Calu3 (cell line): ENCODE measurements around the gene MOSPD3. TPM values are rescaled to one million over a fixed set of nuclear protein-coding genes. Genes with fewer than 3 reads are reported as not detected.
"Not testable (repeated sequence)": the region's sequence is repeated elsewhere in the genome, so short reads cannot be mapped to it uniquely, and the experiment has no call there.

ENCODE experiments used
- Bru-seq: library from RNA; stranded (reverse); fragments of 400-500 nt; gene quantifications from one replicate; lab custom pipeline; 2021; lab: Mats Ljungman, UMichigan
- BruChase-seq, 2 experiments: library from RNA; stranded (reverse); fragments of 400-500 nt; gene quantifications; one replicate each; lab custom pipeline; 2021; lab: Mats Ljungman, UMichigan
- BruUV-seq: library from RNA; stranded (reverse); fragments of 400-500 nt; replicated peaks from 2 replicates; lab custom pipeline; 2021; lab: Mats Ljungman, UMichigan
- CTCF ChIA-PET: fragments of 300-600 bp; sonication (Branson Sonifier 250); formaldehyde crosslinking; loops from one replicate; lab custom pipeline; 2022; ENCODE audit warnings: antibody characterized with exemption; lab: Charles Lee
- DNase-seq: peaks from one replicate; pipeline ENCODE4 v3.0.0; 2022
- H3K27ac Mint-ChIP-seq: one replicate; pipeline ENCODE4 v1.8.0; 2022; ENCODE audit warnings: mixed read lengths; ENCODE audit not compliant: unreplicated experiment
- H3K27me3 Mint-ChIP-seq: one replicate; pipeline ENCODE4 v1.8.0; 2022; ENCODE audit warnings: mixed read lengths; ENCODE audit not compliant: unreplicated experiment
- H3K36me3 Mint-ChIP-seq: one replicate; pipeline ENCODE4 v1.8.0; 2022; ENCODE audit warnings: mild to moderate bottlenecking, moderate library complexity, mixed read lengths; ENCODE audit not compliant: insufficient read depth, unreplicated experiment
- H3K4me1 Mint-ChIP-seq: one replicate; pipeline ENCODE4 v1.8.0; 2022; ENCODE audit warnings: mild to moderate bottlenecking, low read depth, mixed read lengths; ENCODE audit not compliant: unreplicated experiment
- H3K4me3 Mint-ChIP-seq: one replicate; pipeline ENCODE4 v1.8.0; 2022; ENCODE audit warnings: mild to moderate bottlenecking, low read depth, moderate library complexity, mixed read lengths; ENCODE audit not compliant: unreplicated experiment
- H3K9me3 Mint-ChIP-seq: one replicate; pipeline ENCODE4 v1.8.0; 2022; ENCODE audit warnings: low read depth, mixed read lengths; ENCODE audit not compliant: unreplicated experiment
- CTCF ChIP-seq: fragments of 200-600 bp; IDR thresholded peaks from one replicate; pipeline ENCODE4 v1.8.0; 2022; ENCODE audit warnings: antibody characterized with exemption; ENCODE audit not compliant: unreplicated experiment
- intact Hi-C: fragments of 100-400 bp; cut with micrococcal nuclease; formaldehyde crosslinking; loops from one replicate; pipeline ENCODE4 v1.10.0; 2022; ENCODE audit not compliant: unreplicated experiment
- long read RNA-seq: library from polyadenylated mRNA; stranded (forward); transcript quantifications from one replicate; pipeline ENCODE4 v2.0.0, GENCODE V29; 2022
- total RNA-seq: library from RNA; stranded (reverse); gene quantifications from 2 replicates; pipeline ENCODE4 v1.2.3, GENCODE V29; 2022

The MOSPD3 gene
- total RNA-seq, result 11.7 and 14.6 TPM in 2 replicates
- Bru-seq, nascent RNA, result percentile 37 among the genes with signal in this experiment
- BruChase-seq, experiment 1, labeled RNA remaining after a 6-hour chase, result percentile 62 among the genes with signal in this experiment
- percentile 49 among the genes with signal in this experiment for BruChase-seq, experiment 2, labeled RNA remaining after a 2-hour chase
- long read RNA-seq, transcript MOSPD3-203 (5 exons, 1,191 nt), result major isoform, 23 of 36 reads
- long read RNA-seq, transcript MOSPD3-201 (6 exons, 1,053 nt), result minor isoform, 7 of 36 reads
- long read RNA-seq, partial matches to known transcripts, result 1 of 36 reads
- long read RNA-seq, other reads (novel, unspliced or antisense), result 3 of 36 reads

GRCh38 chr7:100611983-100612729 is at the start of gene MOSPD3:
Gene MOSPD3, plus strand, starts transcription at chr7:100612540. Its CDS starts 252 bp downstream, at chr7:100612792.
- TF ChIP-seq CTCF, result no peak
- no peaks in the 10 kb centered on the region for H3K4me1 Mint-ChIP-seq
- peak; percentile 96 for DNase-seq
- H3K36me3 Mint-ChIP-seq, result peaks cover 24% of the 10 kb centered on the region
- intact Hi-C loops, result no loop called here
- H3K27ac Mint-ChIP-seq, result peak within 1 kb of the TSS; percentile 97
- H3K4me3 Mint-ChIP-seq, result peak within 1 kb of the TSS; percentile 97
- CTCF ChIA-PET, result interaction anchor here (0.5 to 1.6 kb wide), 6 partner anchors 11 to 93 kb away, joined by 3 to 7 read pairs (median 4); no protein-coding TSS in a partner anchor
- no TSS peak for BruUV-seq
- H3K9me3 Mint-ChIP-seq, result no peaks in the 10 kb centered on the region
- H3K27me3 Mint-ChIP-seq, result no peaks in the 10 kb centered on the region

- CTCF ChIA-PET, result no interaction called here
- no peak overlapping the region for H3K27ac Mint-ChIP-seq
- TF ChIP-seq CTCF, result no peak
- no TSS peak for BruUV-seq
- no peak for DNase-seq
- no peaks in the 10 kb centered on the region for H3K9me3 Mint-ChIP-seq
- peaks cover 10% of the 10 kb centered on the region for H3K4me1 Mint-ChIP-seq
- no peak overlapping the region for H3K4me3 Mint-ChIP-seq
- H3K27me3 Mint-ChIP-seq, result no peaks in the 10 kb centered on the region
- intact Hi-C loops, result no loop called here
- H3K36me3 Mint-ChIP-seq, result peaks cover 50% of the 10 kb centered on the region
These were observed 49.2 kb upstream of the MOSPD3 start for GRCh38 chr7:100563100-100563564.

- peaks cover 16% of the 10 kb centered on the region for H3K4me1 Mint-ChIP-seq
- peak; percentile 72 for DNase-seq
- peaks cover 51% of the 10 kb centered on the region for H3K36me3 Mint-ChIP-seq
- no TSS peak for BruUV-seq
- H3K27me3 Mint-ChIP-seq, result no peaks in the 10 kb centered on the region
- TF ChIP-seq CTCF, result peak; percentile 79
- intact Hi-C loops, result no loop called here
- H3K4me3 Mint-ChIP-seq, result no peak overlapping the region
- no peaks in the 10 kb centered on the region for H3K9me3 Mint-ChIP-seq
- no peak overlapping the region for H3K27ac Mint-ChIP-seq
- CTCF ChIA-PET, result interaction anchor here (0.7 to 0.9 kb wide), 3 partner anchors 9 to 69 kb away, joined by 4 to 6 read pairs (median 4); partner anchors contain the start of gene FBXO24
These were observed 48.4 kb upstream of the MOSPD3 start for GRCh38 chr7:100563809-100564400.

- H3K27ac Mint-ChIP-seq, H3K27me3 Mint-ChIP-seq, BruUV-seq, H3K4me3 Mint-ChIP-seq, intact Hi-C loops, DNase-seq, H3K9me3 Mint-ChIP-seq: not testable (repeated sequence)
- CTCF ChIA-PET, result interaction anchor here (0.7 to 1.0 kb wide), 4 partner anchors 10 to 95 kb away, joined by 3 to 6 read pairs (median 4); partner anchors contain the start of gene FBXO24
- Mint-ChIP-seq H3K4me1 (peaks cover 20% of the 10 kb centered on the region), H3K36me3 (peaks cover 52% of the 10 kb centered on the region)
These were observed 47.9 kb upstream of the MOSPD3 start for GRCh38 chr7:100564405-100564804.
